NCI-H345 treated with DMSO at 0.1 percent for 48 hours (cell line): Measurements from ENCODE around the gene C22orf15.
"Not testable (repeated sequence)": the region's sequence is repeated elsewhere in the genome, so short reads cannot be mapped to it uniquely, and the experiment has no call there.

Experiments used
- DNase-seq: peaks from one replicate; lab custom pipeline; 2025; ENCODE audit not compliant: unreplicated experiment; lab: John Stamatoyannopoulos, UW

C22orf15 gene

GRCh38 chr22:23762842-23763578 lies at the start of gene C22orf15:
Gene C22orf15, plus strand, starts transcription at chr22:23762990. Its CDS starts 317 bp downstream, at chr22:23763307.
- no peak for DNase-seq

GRCh38 chr22:23713696-23714595 lies 48.8 kb upstream of the C22orf15 start:
- no peak for DNase-seq

GRCh38 chr22:23714596-23715578 lies 47.9 kb upstream of the C22orf15 start:
- no peak for DNase-seq

GRCh38 chr22:23715806-23716375 lies 46.9 kb upstream of the C22orf15 start:
- no peak for DNase-seq

GRCh38 chr22:23716811-23717801 lies 45.7 kb upstream of the C22orf15 start:
- DNase-seq = peak; percentile 86

- no peak for DNase-seq
Observed at GRCh38 chr22:23718371-23719165, 44.2 kb upstream of the C22orf15 start.

GRCh38 chr22:23720855-23721254 lies 41.9 kb upstream of the C22orf15 start:
- no peak for DNase-seq

- DNase-seq = no peak
Observed at GRCh38 chr22:23722160-23722559, 40.6 kb upstream of the C22orf15 start.

GRCh38 chr22:23722724-23723123 lies 40.1 kb upstream of the C22orf15 start:
- DNase-seq = no peak

- not testable (repeated sequence) for DNase-seq
Observed at GRCh38 chr22:23728108-23728507, 34.7 kb upstream of the C22orf15 start.

- no peak for DNase-seq
Observed at GRCh38 chr22:23737696-23738095, 25.1 kb upstream of the C22orf15 start.

GRCh38 chr22:23742505-23743264 lies 20.1 kb upstream of the C22orf15 start:
- DNase-seq = no peak

- DNase-seq = no peak
Observed at GRCh38 chr22:23743303-23743705, 19.5 kb upstream of the C22orf15 start.

- no peak for DNase-seq
Observed at GRCh38 chr22:23744001-23744400, 18.8 kb upstream of the C22orf15 start.

- no peak for DNase-seq
Observed at GRCh38 chr22:23744485-23744884, 18.3 kb upstream of the C22orf15 start.

- DNase-seq = no peak
Observed at GRCh38 chr22:23745791-23746190, 17.0 kb upstream of the C22orf15 start.

GRCh38 chr22:23749841-23750301 lies 12.9 kb upstream of the C22orf15 start:
- DNase-seq = no peak

GRCh38 chr22:23750367-23750713 lies 12.4 kb upstream of the C22orf15 start:
- no peak for DNase-seq
